Measurements from ENCODE around the gene XPNPEP2.

- TF ChIP-seq POLR2AphosphoS5 (IDR thresholded peaks at IDR 0.05; ENCODE audit: low read depth, low read length), result no peak
- TF ChIP-seq POLR2A (IDR thresholded peaks at IDR 0.05; ENCODE audit: low read depth, low read length), result no peak
These were observed 18.7 kb upstream of the XPNPEP2 start for GRCh38 chrX:129719931-129720530.
